GM18873 (cell line): ENCODE results near the gene CHD5.

Source experiments
- ATAC-seq: cut with Tn5 transposase; IDR thresholded peaks from one replicate; pipeline ENCODE4 v1.9.1; 2021; ENCODE audit warnings: mild to moderate bottlenecking, moderate library complexity, moderate number of reproducible peaks; ENCODE audit not compliant: unreplicated experiment, low FRiP score

The CHD5 gene

DNA sequence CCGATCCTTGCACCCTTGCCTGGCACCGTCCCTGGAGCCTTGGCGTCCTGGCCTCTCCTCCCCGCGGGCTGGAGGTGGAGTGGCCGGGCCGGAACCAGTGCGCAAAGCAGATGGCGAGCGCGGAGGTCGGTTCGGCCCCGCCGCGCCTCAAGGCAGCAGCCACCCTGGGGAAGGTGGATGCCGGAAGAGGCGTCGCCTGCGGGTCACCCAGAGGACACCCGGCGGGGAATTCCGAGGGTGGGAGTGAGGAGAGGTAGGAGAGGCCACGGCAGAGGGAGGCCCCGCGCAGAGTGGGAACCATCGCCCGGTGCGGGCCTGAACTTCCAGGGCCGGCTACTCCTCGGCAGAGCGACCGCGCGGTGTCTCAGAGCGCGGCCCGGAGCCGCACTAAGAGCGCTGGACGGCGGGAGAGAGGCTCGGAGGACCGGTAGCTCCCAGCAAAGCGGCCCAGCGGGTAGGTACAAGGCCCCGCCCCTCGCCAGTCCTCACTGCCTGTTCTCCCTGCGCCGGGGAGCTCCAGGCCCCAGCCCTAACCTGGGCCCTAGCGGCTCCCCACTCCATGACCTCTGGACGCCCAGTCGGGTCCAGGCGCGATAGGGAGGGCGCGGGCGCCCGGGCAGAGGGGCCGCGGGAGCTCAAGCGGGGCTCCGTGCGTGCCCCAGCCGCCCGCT, 25.9 kb upstream of the CHD5 start, which contains the start of gene RNF207:
RNF207 (plus strand) TSS at position 271 of the 671 bp plus-strand sequence. CDS start 417 bp downstream, outside the sequence.
- no peak for ATAC-seq

DNA sequence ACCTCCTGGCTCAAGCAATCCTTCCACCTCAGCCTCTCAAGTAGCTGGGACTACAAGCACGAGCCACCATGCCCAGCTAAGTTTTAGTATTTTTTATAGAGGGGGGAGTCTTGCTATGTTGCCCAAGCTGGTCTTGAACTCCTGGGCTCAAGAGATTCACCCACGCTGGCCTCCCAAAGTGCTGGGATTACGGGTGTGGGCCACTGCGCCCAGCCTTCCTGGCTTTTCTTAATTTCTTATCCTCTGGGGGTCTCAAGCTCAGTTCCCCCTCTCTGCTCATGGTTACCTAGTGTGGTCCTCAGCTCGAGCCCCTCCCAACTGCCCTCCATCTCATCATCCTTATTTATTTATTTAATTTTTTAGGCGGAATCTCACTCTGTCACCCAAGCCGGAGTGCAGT, 22.1 kb upstream of the CHD5 start:
- no peak for ATAC-seq

DNA sequence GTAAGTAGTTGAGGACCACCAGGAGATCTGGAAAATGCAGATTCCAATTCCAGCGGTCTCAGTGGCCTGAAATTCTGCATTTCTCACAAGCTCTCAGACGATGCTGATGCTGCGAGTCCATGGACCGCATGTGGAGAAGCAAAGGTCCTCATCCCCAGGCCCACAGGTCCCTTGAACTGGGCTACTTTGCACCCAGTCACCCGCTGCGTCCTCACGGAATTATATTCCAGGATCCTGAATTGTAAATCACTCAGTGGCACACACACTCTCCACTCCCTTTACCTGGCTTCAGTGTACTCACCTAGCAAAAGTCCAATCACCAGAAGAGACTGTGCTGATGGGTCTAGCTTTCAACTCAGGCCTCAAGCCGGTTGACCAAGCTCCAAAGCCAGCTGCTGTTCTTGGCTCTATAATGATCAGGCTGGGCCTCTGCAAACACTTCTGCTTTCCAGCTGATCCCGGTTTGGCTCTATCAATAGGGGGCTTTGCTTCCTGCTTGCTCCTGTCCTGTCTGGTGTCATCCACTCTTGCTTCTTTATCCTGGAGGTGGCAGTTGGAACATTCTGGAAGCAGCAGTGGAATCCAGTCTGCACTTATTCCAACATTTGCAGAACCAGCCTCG, 20.2 kb upstream of the CHD5 start:
- no peak for ATAC-seq

DNA sequence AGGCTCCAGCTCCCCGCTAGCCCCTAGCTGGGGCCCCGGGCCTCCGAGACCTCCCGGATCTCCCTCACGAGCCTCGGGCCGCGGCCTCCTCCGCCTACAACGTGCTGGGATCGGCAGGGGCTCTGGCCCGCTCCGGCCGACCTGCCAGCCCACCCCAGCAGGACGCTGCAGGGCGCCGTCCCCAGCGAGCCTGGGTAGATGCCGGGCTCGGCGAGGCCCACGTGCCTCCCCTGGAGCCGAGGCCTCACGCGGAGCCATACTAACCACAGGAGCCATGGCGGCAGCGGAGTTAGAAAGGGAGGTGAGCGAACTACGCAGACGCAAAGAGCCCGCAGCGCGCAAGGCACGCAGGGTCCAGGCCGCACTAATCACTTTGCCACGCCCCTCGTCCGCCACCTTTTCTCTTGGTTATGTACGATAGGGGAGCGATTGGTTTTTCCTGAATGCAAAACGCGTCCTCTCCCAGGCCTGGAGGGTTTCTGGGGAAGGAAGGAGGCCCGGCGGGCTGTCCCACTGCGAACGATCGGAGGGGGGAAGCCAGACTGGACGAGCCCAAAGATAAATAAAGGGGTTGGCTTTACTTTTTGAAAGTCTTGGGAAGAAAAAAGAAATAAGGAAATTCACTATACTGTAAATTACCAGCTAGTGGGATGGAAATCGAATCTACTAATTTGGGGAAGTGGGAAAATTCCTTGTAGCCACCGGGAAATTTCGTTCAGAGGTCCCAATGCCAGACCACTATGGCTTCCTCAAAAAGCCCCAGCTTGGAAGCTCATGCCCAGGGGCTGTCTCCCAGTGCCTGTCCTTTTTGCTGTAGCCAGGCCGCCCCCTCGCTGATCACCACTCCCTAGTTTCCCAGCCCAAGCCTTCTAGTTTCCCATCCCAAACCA, 19.4 kb upstream of the CHD5 start, which contains the start of gene RPL22:
RPL22 (minus strand) TSS at position 298 of the 890 bp plus-strand sequence; CDS start at position 276, 22 bp downstream.
- peak; percentile 86 for ATAC-seq

DNA sequence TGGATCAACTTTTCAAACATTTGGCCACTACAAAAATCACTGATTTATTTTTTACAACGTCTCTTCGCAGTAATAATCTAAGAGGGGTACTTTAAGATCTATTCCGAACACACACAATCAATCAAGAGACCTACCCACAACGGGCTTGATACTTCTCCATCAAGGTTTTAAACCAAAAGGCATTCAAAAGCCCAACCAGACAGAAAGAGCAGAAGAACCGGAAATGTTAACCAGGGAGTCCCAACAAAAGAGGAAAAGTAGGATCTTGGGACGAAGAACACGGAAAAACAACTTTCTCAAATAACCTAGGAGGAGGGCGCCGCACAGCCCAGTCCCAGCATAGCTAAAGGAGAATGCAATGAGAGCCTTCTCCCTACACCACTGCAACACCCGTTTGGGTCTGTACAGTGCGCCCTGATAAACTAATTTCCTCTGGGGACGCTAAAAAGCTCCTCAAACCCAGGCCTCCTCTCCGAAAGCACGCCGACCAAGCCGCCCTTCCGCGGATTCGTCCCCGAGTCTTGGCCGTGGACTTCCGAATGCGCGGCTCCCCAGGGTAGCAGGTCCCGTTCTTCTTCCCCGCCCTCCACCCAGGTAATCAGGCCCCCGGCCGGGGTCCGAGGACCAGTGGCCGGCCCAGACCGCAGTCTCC, 18.7 kb upstream of the CHD5 start:
- peak; percentile 11 for ATAC-seq

DNA sequence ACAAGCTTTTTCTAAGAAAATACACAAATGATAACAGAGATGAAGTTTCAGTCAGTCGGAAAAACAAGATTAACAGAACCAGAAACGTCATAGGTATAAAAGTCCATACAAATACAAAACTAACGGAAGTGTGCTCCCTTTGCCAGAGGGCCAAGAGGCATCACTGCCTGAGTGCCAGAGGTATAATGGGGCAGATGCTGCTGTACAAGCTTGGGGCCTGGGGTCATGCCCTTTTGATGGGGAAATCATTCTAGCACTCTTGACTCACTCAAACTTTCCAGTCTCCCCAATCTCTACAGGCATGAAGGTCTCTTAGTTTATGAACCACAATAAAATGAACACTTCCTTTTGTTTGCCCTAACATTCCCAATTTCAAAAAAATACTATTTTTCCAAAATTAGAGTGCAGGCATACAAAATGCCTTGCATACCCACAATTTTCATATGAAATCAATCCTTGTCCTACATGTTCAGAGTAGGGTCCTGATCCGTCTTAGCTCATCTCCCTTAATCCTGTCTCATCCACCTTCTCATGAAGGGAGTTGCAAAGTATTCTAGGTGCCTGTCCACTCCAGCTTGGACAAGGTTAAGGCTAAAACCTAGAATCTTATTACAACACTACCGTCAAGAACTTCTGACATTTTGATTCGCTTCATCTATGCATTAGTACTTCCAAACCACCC, 17.8 kb upstream of the CHD5 start:
- ATAC-seq: no peak

DNA sequence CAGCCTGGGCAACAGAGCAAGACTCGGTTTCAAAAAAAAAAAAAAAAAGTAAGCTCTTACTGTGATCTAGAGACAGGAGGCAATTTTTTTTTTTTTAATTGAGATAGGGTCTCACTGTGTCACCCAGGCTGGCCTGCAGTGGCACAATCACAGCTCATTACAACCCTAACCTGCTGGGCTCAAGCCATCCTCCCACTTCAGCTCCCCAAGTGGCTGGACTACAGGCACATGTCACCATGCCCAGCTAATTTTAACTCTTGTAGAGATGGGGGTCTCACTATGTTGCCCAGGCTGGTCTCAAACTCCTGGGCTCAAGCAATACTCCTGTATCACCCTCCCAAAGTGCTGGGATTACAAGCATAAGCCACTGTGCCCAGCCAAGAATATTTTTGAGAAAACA, 11.8 kb upstream of the CHD5 start:
- no peak for ATAC-seq

DNA sequence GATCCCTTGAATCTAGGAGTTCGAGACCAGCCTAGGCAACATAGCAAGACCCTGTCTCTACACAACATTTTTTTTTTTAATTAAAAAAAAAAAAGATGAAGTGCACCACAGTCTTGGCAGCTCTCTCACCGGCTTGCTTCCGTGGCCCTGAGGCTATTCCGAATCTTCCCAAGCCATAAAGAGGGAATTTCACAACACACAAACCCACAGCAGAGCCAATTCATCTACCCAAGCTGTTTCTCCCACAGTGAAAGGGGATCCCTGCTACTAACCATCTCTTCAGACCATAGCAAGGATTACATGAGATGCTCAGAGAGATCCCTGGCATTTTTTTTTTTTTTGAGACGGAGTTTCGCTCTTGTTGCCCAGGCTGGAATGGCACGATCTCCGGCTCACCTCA, 8.3 kb upstream of the CHD5 start:
- no peak for ATAC-seq

DNA sequence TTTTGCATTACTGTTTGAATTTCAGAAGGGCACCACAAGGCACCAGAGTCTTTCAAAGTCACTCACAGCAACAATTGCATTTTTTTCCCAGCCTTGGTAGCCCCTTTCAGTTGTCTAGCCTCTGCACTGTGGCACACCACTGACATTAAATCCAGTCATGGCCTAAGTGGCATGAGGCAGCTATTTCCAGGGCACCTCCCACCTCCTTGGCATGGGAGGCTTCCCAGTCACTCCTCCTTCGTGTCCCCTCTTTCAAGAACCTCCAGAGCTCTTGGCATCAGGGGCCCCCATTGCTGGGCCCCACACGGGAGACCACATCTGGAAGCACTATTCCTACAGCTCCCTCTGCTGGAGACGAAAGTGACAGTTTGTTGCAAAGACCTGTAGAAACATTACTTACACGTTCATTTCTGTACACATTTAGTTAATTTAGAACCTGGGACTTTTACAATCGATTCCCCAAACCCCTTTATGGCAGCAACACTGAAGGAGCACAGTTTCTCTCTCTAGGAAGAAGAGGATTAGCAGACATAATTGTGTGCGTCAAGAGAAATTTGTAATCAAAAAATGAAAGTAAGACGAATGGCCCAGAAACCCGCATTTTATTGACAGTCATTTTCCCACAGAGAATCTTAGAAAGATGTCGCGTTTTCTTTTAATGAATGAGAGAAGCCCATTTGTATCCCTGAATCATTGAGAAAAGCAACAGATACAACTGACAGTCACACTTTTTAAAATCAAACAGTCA, 5.7 kb upstream of the CHD5 start:
- no peak for ATAC-seq

DNA sequence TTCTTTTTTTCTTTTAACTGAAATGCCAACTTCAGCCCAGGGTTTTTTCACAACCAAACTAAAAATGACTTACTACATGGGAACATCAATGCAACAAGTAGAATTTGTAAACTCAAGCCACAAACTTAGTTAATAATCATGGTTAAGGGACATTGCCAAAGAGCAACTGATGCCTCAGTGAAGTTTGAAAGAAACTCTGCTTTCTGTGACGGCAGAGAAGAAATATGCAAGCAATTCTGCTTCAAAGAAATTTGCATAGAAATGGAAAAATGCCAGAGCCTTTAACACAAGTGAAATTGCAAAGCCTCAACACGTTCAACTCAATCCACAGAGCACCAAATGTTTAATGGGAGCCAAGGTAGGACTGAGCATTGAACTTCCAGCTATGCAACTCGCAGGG, 5.0 kb upstream of the CHD5 start:
- no peak for ATAC-seq

DNA sequence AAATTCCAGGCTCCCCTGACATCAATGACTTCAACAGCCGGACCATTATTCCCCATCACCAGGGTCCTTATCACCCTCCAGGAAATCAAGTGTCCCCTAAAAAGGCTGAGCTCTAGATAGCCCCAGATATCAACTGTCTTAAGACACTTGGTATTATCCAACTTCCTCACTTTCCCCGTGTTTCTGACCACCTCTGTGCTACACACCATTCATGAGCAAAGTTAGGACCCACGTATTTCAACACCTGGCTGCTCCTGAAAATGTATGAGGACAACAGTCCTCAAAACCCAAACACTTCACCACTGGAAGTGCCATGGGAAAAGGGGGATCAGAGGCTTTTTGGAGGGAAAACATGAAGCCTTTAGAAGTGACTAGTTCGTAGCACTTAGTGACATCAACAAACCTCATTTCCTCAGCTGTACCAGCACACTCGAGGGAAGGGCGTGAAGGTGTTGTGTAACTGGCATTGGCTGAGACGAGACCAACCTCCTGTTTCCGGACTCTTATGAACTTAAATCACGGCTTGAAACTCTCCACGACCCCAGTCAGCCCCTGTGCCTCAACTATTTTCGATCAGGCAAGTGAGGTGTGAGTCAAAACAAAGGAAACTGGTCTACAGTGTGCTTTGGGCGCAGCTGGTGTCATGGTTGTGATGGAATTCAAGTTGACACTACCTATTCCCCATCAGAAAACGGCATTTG, 4.1 kb upstream of the CHD5 start:
- ATAC-seq: no peak

DNA sequence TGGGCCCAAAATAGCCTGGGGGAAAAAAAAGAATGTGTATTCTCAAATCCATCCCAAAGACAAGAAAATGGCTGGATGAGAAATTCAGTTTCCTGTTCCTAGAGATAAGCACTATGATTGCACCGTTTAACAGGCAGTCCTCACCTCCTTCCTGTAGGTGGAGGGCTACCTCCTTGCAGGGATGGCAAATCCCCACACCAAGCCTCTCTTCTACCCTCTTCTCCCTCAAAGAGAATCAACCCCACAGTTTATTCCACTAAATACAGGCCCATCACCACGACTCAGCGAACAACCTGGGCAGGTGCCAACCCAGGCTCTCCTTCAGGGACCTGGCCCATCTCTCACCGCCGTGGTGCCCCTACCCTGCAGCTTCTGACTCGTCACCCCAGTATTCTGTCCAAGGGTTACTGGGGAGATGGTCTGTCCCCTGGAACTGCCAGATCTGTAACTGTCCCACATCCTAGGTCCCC, 3.4 kb upstream of the CHD5 start:
- no peak for ATAC-seq

DNA sequence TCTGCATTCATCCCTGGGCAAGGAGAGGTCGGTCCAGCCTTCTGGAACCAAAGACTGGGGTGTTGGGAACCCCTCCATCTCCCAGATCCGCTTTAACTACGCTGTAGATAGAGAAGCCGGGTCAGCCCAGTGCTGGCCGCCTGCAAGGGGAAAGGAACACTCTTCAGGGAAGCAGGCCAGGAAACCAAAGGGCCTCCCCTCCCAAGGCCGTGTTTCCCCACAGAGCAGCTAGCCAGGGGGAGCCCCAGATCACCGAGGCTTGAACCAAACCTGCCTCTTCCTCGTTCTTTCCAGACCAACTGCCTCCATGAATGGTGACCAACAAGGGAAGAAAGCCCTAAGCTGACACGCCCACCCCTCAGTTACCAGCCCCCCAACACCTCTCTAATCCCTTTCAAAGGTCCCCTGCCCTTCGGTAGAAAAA, 1.2 kb upstream of the CHD5 start:
- ATAC-seq: no peak

DNA sequence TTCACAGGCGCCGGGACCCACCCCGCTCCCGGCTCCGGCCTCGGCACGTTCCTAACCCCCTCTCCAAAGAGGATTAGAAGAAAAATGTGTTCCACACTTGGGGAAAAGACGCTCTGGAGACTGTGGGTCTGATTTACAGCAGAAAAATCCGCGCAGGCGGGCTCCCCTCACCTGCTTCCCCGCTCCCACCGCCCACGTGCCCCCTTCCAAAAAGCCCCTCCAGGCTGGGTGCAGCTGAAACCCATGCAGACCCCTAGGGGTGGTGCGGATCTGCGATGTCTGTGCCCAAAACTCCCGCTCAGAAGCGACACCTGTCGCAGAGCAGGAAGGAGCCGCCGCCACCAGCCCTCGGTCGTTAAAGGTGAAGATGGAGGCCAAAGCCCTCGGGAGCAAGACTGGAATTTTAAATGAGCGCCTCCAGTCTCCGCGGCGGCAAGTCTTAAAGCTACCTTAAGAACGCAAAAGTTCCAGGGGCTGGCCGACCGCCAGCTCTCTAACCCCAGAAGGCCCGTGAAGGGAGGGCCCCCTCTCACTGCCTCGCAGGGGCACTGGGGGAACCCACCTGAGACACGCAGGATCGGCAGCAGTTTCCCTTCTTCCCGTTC, 688 bp upstream of the CHD5 start:
- no peak for ATAC-seq

DNA sequence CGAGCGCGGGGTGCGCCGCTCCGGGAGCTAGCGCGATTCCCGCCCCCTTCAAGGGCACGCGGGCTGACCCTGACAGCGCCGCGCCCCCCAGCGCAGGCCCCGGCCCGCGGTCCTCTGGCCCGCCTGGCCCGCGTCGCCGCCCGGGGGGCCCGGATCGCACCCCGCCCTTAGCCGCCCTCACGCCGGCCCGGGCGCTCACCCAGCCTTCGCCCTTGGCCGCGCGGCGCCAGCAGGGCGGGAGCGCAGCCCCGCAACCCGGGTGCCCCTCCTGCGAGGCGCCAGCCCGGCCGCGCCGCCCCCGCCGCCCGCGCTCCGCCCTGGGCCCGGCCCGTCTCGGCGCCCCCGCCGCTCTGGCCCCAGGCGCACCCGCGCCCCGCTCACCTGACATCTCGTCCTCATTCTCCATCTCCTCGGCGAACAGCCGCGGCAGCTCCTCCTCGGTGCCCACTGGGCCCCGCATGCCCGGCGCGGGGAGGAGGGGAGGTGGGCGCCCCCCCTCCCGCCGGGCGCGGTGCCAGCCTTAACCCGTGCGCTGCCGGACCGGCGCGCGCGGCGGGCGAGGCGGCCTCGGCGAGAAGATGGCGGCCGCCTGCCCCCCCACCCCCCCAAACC, 451 bp downstream of the CHD5 start:
- no peak for ATAC-seq

DNA sequence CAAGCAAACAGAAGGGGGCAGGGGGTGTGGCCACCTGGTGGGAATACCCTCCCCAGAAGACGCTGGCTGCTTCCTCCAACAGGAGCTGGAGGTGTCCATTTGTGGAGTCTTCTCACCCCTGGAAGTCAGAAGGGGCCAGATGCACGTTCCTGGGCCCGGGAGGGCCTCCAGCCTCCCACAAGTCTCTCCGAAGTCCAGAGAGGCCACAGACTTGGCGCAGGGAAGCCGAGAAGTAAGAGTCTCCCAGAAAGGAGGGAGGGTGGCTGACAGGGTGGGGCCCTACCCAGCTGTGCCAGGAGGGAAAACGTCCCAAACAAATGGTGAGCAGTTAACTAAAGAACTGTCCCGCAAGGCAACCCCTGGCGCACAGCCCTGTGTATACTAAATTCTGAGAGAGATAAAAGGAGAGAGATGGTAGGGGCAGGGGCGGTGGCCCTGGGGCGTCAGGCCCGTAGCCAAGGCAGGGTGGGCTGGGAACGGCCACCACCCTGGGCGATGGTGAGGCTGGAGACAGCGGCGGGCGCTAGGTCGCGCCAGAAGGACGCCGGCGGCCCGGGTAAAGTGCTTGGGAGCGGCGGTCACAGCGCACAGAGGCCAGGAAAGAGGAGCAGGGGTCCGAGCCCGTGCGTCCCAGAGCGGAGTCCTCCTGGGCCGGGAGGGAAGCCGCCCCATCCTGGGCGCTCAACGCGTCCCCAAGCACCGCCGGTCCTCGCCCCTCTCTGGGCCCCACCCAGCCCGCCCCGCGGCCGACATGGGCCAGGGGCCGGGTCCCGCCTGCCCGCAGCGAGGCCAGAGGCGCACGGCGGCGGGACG, 1.2 kb downstream of the CHD5 start:
- ATAC-seq: no peak
